ENCODE data around the gene DENND11. TPM values are rescaled to one million over a fixed set of nuclear protein-coding genes. Genes with fewer than 3 reads are reported as not detected.

The DENND11 gene, protein sequence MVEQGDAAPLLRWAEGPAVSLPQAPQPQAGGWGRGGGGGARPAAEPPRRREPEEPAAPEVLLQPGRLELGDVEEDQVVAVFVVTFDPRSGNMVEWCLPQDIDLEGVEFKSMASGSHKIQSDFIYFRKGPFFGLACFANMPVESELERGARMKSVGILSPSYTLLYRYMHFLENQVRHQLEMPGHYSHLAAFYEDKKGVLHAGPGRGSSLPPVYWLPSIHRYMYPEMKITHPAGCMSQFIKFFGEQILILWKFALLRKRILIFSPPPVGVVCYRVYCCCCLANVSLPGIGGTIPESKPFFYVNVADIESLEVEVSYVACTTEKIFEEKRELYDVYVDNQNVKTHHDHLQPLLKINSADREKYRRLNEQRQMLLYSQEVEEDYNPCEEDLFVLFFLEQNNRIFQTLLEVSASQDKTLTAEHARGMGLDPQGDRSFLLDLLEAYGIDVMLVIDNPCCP
- 32.0 and 32.8 TPM in 2 replicates for total RNA-seq

DNA sequence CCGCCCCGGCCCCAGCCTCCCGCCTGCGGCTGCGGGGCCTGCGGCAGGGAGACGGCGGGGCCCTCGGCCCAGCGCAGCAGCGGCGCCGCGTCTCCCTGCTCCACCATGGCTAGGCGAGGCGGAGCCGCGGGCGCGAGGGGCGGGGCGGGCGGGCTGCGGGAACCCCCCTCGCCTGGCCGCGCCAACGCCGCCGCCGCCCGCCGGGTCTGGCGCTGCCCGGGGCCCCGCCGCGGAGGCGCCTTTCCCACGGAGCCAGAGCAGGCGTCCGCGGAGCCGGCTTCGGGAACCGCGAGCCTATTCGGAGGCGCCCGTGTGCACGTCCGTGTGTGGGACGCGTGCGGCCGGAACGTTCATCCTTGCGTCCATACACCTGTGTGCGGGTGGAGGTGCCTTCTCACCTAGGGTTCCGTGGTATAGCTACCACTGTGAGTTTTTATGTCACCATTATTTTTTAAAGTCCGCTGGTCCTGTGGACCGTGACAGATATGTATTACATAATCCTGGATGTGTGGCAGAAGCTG is at the start of gene DENND11:
Gene DENND11, minus strand, starts transcription at position 120 of the 521 bp plus-strand sequence. Its CDS starts 13 bp downstream, at position 107.
- H3K4me3 Mint-ChIP-seq (ENCODE audit: low read depth): peak within 1 kb of the TSS; percentile 81
- peaks cover 20% of the 10 kb centered on the region for H3K27me3 Mint-ChIP-seq (ENCODE audit: low read depth)
- peak; percentile 36 for DNase-seq (ENCODE audit: low spot score)
- intact Hi-C loops (cut with micrococcal nuclease): loop anchor here (1.0 to 5.0 kb wide), 2 partner anchors 36 to 40 kb away; partner anchors contain the start of gene SSBP1
- H3K27ac Mint-ChIP-seq: peak within 1 kb of the TSS; percentile 58
- H3K36me3 Mint-ChIP-seq (ENCODE audit: low read depth): peaks cover 10% of the 10 kb centered on the region
- H3K9me3 Mint-ChIP-seq: no peaks in the 10 kb centered on the region
- peaks cover 32% of the 10 kb centered on the region for H3K4me1 Mint-ChIP-seq (ENCODE audit: low read depth)

DNA sequence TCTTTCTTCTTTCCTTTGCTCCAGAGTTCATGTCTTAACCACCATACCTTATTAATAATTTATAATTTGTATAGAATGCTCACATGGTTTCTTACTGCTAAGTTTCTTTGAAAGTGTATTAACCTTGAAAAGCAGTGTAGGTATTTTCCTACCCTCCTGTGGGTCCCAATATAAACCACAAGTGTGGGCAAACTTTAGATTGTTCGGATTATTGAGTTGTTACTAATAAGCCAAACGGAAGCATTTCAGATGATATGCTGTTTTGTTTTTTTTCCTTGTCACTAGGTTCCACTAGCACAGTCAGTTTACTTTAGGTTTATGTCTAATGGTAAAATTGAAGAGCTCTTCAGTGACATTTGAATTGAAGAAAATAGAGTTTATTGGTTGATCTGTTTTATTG is 46.4 kb upstream of the DENND11 start:
- Mint-ChIP-seq H3K27ac (no peak overlapping the region), H3K27me3 (ENCODE audit: low read depth) (no peaks in the 10 kb centered on the region), H3K9me3 (peaks cover 33% of the 10 kb centered on the region), H3K4me3 (ENCODE audit: low read depth) (no peak overlapping the region), H3K36me3 (ENCODE audit: low read depth) (peaks cover 83% of the 10 kb centered on the region), H3K4me1 (ENCODE audit: low read depth) (peaks cover 2% of the 10 kb centered on the region)
- DNase-seq (ENCODE audit: low spot score): no peak
- intact Hi-C loops (cut with micrococcal nuclease): no loop called here

DNA sequence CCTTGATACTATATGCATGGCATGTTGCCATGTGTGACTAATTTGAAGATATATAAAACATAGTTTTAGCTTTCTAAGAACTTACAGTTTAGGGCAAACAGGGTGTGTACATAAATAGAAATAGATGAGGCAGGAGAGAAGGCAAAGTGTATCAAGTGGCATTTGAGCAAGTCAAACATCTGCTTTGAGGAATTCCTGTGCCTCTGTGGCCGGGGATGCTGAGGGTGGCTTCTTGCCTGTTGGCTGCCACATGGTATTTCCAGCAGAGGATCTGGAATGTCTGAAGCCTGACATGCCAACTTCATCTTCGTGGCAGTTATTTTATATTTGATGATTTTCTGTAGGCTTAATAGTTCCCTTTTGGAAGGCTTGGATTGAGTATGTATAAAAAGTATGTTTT is 42.2 kb upstream of the DENND11 start:
- Mint-ChIP-seq H3K9me3 (no peaks in the 10 kb centered on the region), H3K4me1 (ENCODE audit: low read depth) (peaks cover 18% of the 10 kb centered on the region), H3K36me3 (ENCODE audit: low read depth) (peaks cover 80% of the 10 kb centered on the region), H3K27ac (no peak overlapping the region), H3K27me3 (ENCODE audit: low read depth) (no peaks in the 10 kb centered on the region), H3K4me3 (ENCODE audit: low read depth) (no peak overlapping the region)
- DNase-seq (ENCODE audit: low spot score): no peak
- intact Hi-C loops (cut with micrococcal nuclease): no loop called here

DNA sequence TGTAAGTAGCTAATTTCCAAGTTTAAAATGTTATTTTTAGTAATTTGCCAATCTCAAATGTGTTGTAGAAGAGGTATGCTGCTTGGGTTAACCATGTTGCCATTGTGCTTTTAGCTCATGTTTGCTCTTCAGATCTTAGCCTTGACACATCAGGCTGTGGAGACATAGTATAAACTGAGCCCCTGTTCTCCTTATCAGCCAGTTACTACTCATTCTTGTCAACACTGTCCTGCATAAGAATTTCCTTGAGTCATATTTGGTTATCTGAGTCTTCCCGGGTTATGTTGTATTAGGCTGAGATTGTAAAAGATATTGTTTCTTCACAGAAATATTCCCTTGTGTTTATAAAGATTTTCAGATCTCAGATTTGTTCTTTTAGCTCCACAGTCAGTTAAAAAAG is 40.3 kb upstream of the DENND11 start:
- no peaks in the 10 kb centered on the region for H3K27me3 Mint-ChIP-seq (ENCODE audit: low read depth)
- H3K27ac Mint-ChIP-seq: no peak overlapping the region
- no peaks in the 10 kb centered on the region for H3K9me3 Mint-ChIP-seq
- peaks cover 75% of the 10 kb centered on the region for H3K36me3 Mint-ChIP-seq (ENCODE audit: low read depth)
- peaks cover 24% of the 10 kb centered on the region for H3K4me1 Mint-ChIP-seq (ENCODE audit: low read depth)
- H3K4me3 Mint-ChIP-seq (ENCODE audit: low read depth): no peak overlapping the region
- no peak for DNase-seq (ENCODE audit: low spot score)
- intact Hi-C loops (cut with micrococcal nuclease): no loop called here

DNA sequence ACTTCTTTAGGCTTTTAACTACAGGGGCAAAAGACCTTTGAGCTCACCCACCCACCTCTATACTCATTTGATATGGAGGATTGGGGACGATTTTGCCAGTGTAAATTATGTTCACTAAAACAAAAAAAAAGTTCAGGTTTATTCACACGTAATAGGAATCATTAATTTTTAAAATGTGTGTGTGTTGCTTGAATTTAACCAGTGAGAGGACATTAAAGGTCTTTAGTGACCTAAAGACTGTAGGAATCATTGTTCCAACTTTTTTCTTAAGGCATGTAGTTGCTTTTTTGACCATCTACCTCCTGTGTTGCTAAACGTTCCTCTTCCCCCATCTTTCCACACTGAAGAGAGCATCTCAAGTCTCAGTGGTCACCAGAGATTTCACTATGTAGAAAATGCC is 37.3 kb upstream of the DENND11 start:
- DNase-seq (ENCODE audit: low spot score): no peak
- peaks cover 23% of the 10 kb centered on the region for H3K4me1 Mint-ChIP-seq (ENCODE audit: low read depth)
- peak overlapping the region; percentile 94 for H3K4me3 Mint-ChIP-seq (ENCODE audit: low read depth)
- peaks cover 55% of the 10 kb centered on the region for H3K36me3 Mint-ChIP-seq (ENCODE audit: low read depth)
- H3K9me3 Mint-ChIP-seq: no peaks in the 10 kb centered on the region
- intact Hi-C loops (cut with micrococcal nuclease): loop anchor here (5.0 kb wide), 1 partner anchor 1068 kb away; no protein-coding TSS in a partner anchor
- peak overlapping the region; percentile 66 for H3K27ac Mint-ChIP-seq
- H3K27me3 Mint-ChIP-seq (ENCODE audit: low read depth): no peaks in the 10 kb centered on the region

DNA sequence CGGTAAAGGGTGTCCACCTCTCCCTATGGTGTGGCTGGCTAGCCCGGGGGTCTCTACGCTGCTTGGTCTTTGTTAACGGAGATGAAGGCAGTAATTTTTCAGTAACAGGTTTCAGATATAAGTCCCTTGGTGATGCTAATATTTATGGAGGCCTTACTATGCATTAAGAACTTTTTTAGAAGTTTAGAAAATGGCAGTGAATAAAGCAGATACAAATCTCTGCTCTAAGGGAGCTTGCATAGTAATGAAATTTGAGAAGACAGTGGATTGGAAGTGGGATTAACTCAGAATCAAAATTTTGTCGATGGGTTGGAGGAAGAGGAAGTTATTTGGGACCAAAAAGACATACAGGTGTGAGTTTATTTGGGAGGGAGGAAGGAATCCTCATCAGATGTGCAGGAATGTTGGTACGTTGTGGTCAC is 36.6 kb upstream of the DENND11 start:
- H3K4me1 Mint-ChIP-seq (ENCODE audit: low read depth): peaks cover 23% of the 10 kb centered on the region
- H3K27me3 Mint-ChIP-seq (ENCODE audit: low read depth): no peaks in the 10 kb centered on the region
- no peaks in the 10 kb centered on the region for H3K9me3 Mint-ChIP-seq
- H3K4me3 Mint-ChIP-seq (ENCODE audit: low read depth): peak overlapping the region; percentile 94
- DNase-seq (ENCODE audit: low spot score): no peak
- intact Hi-C loops (cut with micrococcal nuclease): loop anchor here (1.0 to 5.0 kb wide), 6 partner anchors 36 to 1069 kb away; partner anchors contain the start of genes AGK, BRAF and DENND11
- peak overlapping the region; percentile 93 for H3K27ac Mint-ChIP-seq
- H3K36me3 Mint-ChIP-seq (ENCODE audit: low read depth): peaks cover 48% of the 10 kb centered on the region

DNA sequence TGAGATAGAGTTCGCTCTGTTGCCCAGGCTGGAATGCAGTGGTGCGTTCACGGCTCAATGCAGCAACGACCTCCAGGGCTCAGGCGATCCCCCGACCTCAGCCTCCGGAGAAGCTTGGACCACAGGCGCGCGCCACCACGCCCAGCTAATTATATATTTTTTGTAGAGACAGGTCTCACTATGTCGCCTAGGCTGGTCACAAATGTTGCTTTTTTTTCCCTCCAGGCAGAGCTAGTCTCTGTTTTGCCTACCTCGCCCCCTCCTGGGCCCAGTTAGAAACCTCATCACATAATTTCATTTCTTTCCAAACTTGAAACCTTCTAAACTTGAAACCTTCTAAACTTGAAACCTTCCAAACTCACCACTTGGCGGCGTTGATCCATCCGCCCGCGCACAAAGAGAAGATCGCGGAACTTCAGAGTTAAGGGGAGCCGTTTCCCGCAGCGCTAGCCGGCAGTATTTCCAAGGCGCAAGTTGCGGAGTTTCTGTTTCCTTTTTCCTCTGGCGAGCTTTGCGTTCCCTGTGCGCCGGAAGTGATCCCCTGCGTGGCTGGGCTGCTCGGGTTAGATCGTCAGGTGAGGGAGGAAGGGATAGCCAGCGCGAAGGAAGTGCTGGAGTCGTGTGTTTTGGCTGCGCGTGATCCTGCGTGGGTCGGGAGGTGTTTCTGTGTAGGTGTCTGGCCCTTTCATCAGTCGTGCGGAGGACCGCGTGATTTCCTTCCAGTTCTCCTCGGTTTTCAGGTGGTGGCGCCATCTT is 36.0 kb upstream of the DENND11 start, which contains the start of gene SSBP1:
Gene SSBP1, plus strand, starts transcription at position 523 of the 756 bp plus-strand sequence. CDS start 809 bp downstream, outside the sequence.
- Mint-ChIP-seq H3K4me1 (ENCODE audit: low read depth) (peaks cover 23% of the 10 kb centered on the region), H3K27me3 (ENCODE audit: low read depth) (no peaks in the 10 kb centered on the region), H3K36me3 (ENCODE audit: low read depth) (peaks cover 42% of the 10 kb centered on the region), H3K9me3 (no peaks in the 10 kb centered on the region), H3K4me3 (ENCODE audit: low read depth) (peak within 1 kb of the TSS; percentile 94), H3K27ac (peak within 1 kb of the TSS; percentile 93)
- DNase-seq (ENCODE audit: low spot score): peak; percentile 93
- intact Hi-C loops (cut with micrococcal nuclease): loop anchor here (1.0 to 5.0 kb wide), 6 partner anchors 36 to 1069 kb away; partner anchors contain the start of genes AGK, BRAF and DENND11

DNA sequence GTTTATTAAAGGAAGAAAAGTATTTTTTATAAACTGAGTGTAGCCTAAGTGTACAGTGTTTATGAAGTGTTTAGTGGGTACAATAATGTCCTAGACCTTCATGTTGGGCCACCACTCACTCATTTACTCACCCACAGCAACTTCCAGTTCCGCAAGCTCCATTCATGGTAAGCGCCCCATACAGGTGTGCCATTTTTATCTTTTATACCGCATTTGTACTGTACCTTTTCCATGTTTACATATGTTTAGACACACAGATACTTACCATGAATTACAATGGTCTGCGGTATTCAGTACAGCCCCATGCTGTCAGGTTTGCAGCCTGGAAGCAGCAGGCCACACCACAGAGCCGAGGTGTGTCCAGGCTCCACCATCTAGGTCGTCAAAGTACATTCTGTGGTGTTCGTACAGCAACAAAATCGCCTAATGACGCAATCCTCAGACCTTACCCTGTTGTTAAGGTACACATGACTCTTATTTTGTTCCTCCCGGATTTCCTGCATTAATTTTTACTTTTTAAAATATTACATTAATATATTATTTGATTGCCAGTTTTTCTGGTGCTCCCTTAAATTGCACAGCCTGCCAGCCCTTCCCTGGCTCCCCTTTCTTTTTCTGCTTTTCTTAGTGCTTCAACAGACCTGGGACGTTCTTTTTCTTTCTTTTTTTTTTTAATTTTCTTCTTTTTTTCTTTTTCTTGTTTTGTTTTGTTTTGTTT is 35.3 kb upstream of the DENND11 start:
- H3K27me3 Mint-ChIP-seq (ENCODE audit: low read depth): no peaks in the 10 kb centered on the region
- H3K27ac Mint-ChIP-seq: peak overlapping the region; percentile 93
- intact Hi-C loops (cut with micrococcal nuclease): loop anchor here (5.0 kb wide), 1 partner anchor 1070 kb away; no protein-coding TSS in a partner anchor
- H3K9me3 Mint-ChIP-seq: no peaks in the 10 kb centered on the region
- peaks cover 22% of the 10 kb centered on the region for H3K4me1 Mint-ChIP-seq (ENCODE audit: low read depth)
- DNase-seq (ENCODE audit: low spot score): no peak
- H3K36me3 Mint-ChIP-seq (ENCODE audit: low read depth): peaks cover 35% of the 10 kb centered on the region
- peak overlapping the region; percentile 94 for H3K4me3 Mint-ChIP-seq (ENCODE audit: low read depth)

DNA sequence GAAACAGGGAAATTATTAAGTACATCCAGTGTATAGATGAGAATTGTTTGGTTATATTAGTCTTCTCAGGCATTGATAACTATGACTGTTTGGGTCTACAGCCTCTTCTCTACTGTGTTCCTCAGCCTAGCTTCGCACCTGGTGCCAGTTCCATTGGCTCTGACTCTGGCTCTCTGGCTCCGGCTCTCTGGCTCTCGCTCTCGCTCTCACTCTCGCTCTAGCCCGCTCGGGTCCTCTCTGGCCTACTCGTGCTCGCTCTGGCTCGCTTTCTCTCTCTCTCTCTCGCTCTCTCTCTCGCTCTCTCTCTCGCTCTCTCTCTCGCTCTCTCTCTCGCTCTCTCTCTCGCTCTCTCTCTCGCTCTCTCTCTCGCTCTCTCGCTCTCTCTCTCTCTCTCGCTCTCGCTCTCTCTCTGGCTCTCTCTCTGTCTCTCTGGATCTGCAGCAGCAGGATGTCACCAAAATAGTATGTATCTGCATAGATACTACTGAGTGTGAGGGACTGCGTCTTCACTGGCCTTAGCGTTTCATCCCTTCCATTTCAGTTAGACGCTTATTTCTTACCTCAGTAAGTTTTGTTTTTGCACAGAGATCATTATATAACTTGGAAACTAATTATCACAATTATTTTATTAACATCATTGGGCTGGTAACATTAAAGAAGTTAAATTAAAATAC is 29.6 kb upstream of the DENND11 start:
- no peak overlapping the region for H3K4me3 Mint-ChIP-seq (ENCODE audit: low read depth)
- no peak for DNase-seq (ENCODE audit: low spot score)
- H3K4me1 Mint-ChIP-seq (ENCODE audit: low read depth): peaks cover 2% of the 10 kb centered on the region
- no peaks in the 10 kb centered on the region for H3K9me3 Mint-ChIP-seq
- no peak overlapping the region for H3K27ac Mint-ChIP-seq
- intact Hi-C loops (cut with micrococcal nuclease): no loop called here
- H3K36me3 Mint-ChIP-seq (ENCODE audit: low read depth): no peaks in the 10 kb centered on the region
- peaks cover 2% of the 10 kb centered on the region for H3K27me3 Mint-ChIP-seq (ENCODE audit: low read depth)

DNA sequence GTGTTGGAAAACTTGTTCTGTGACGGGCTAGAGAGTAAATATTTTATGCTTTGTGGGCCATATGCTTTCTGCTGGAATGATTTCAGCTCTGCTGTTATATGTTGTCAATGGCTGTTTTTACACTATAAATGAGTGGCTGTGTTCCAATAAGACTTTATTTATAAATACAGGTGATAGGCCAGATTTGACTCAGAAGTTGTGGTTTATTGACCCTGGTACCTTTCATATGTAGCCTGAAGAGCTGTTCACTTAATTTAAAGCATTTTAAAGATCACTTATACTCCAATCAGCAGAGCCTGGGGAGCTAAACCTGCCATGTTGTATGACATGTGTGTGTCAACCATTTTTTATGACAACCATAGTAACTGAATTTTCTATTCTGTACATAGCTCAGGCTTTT is 27.1 kb upstream of the DENND11 start:
- peaks cover 2% of the 10 kb centered on the region for H3K4me1 Mint-ChIP-seq (ENCODE audit: low read depth)
- DNase-seq (ENCODE audit: low spot score): no peak
- H3K27ac Mint-ChIP-seq: no peak overlapping the region
- H3K36me3 Mint-ChIP-seq (ENCODE audit: low read depth): no peaks in the 10 kb centered on the region
- H3K27me3 Mint-ChIP-seq (ENCODE audit: low read depth): peaks cover 2% of the 10 kb centered on the region
- no peaks in the 10 kb centered on the region for H3K9me3 Mint-ChIP-seq
- intact Hi-C loops (cut with micrococcal nuclease): no loop called here
- no peak overlapping the region for H3K4me3 Mint-ChIP-seq (ENCODE audit: low read depth)

DNA sequence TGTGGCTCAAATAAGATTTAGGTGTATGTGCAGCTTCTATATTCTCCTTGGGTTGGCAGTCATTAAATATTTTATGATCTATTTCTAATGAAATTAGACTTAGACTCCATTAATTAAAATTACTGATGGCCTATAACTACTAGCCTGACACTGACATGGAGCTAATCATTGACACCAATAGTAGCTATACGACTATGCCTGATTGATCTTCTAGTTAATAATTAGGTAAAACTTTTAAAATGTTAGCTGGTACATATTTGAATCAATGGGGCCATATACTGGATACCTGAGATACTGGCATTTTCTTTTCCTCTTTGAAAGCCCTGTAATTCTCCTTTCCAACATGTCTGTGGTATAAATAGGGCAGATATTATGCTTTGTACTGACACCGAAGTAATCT is 20.6 kb upstream of the DENND11 start:
- no peak for DNase-seq (ENCODE audit: low spot score)
- no peaks in the 10 kb centered on the region for H3K9me3 Mint-ChIP-seq
- H3K27me3 Mint-ChIP-seq (ENCODE audit: low read depth): peaks cover 3% of the 10 kb centered on the region
- no peaks in the 10 kb centered on the region for H3K36me3 Mint-ChIP-seq (ENCODE audit: low read depth)
- H3K27ac Mint-ChIP-seq: no peak overlapping the region
- H3K4me1 Mint-ChIP-seq (ENCODE audit: low read depth): peaks cover 3% of the 10 kb centered on the region
- intact Hi-C loops (cut with micrococcal nuclease): no loop called here
- no peak overlapping the region for H3K4me3 Mint-ChIP-seq (ENCODE audit: low read depth)

Measured in activated T-helper 2 cell treated with anti-CD3 and anti-CD28 coated beads, Interferon-gamma antibody, Interleukin-2, Interleukin-4, amounts not matched to agents 10 μg/mL and 5 μg/mL and 100 μg/mL, durations not matched to agents 14 hours and 24 hours and 36 hours (primary cell).